ENCODE measurements around the gene NHERF1. TPM values are rescaled to one million over a fixed set of nuclear protein-coding genes. Genes with fewer than 3 reads are reported as not detected.

Gene NHERF1
- total and polyA plus RNA-seq, 2 of the 8 experiments (the other 6 are each of a cell fraction or from before 2014, with no cell fraction given): 92.9 to 99.2 TPM

GRCh38 chr17:74711058-74711824, 37.2 kb upstream of the NHERF1 start:
- no peak overlapping the region for H3K4me2 ChIP-seq (ENCODE audit: insufficient read depth in 1 of 2, low read depth in 2 of 2, low read length in 2 of 2)
- no peaks in the 10 kb centered on the region; a peak in 1 of 7 replicates for H3K27me3 ChIP-seq (replicated peaks in 1 of 4; ENCODE audit: control insufficient read depth in 3 of 4, extremely low read depth in 1 of 4, insufficient read depth in 3 of 4, low read length in 3 of 4)
- no peaks in the 10 kb centered on the region for H3K36me3 ChIP-seq (ENCODE audit: control insufficient read depth in 2 of 4, insufficient read depth in 4 of 4, low read length in 3 of 4)
- H3K4me3 ChIP-seq (ENCODE audit: extremely low read depth in 1 of 4, insufficient read depth in 2 of 4, low read depth in 3 of 4, low read length in 4 of 4): no peak overlapping the region
- no peaks in the 10 kb centered on the region for H3K79me1 ChIP-seq (ENCODE audit: low read depth, low read length)
- H2BK5ac ChIP-seq (ENCODE audit: low read depth, low read length): no peak overlapping the region
- no peak overlapping the region for H2BK15ac ChIP-seq (ENCODE audit: low read length)
- H3K23ac ChIP-seq (ENCODE audit: insufficient read length): no peak overlapping the region
- CTCF ChIA-PET (ENCODE audit: partially characterized antibody): interaction anchor here (0.8 to 1.6 kb wide), 2 partner anchors 24 to 54 kb away, joined by 3 to 4 read pairs; no protein-coding TSS in a partner anchor
- no peak overlapping the region for H3K18ac ChIP-seq (ENCODE audit: extremely low read depth, low read length)
- 90% methylated on average over 12 of the region's 12 CpGs; no CpG with 5 or more reads in 1 of the 2 experiments for WGBS, 2 experiments (ENCODE audit: extremely low coverage in 1 of 2, insufficient coverage in 1 of 2, insufficient read length in 1 of 2, insufficient replicate concordance in 2 of 2, low coverage in 1 of 2, low lambda C conversion rate in 2 of 2, missing lambda C conversion rate in 1 of 2)
- TF ChIP-seq, protein P1, sequence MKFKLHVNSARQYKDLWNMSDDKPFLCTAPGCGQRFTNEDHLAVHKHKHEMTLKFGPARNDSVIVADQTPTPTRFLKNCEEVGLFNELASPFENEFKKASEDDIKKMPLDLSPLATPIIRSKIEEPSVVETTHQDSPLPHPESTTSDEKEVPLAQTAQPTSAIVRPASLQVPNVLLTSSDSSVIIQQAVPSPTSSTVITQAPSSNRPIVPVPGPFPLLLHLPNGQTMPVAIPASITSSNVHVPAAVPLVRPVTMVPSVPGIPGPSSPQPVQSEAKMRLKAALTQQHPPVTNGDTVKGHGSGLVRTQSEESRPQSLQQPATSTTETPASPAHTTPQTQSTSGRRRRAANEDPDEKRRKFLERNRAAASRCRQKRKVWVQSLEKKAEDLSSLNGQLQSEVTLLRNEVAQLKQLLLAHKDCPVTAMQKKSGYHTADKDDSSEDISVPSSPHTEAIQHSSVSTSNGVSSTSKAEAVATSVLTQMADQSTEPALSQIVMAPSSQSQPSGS (IDR thresholded peaks at IDR 0.05; ENCODE audit: low read length): no peak
- TF ChIP-seq MAX (IDR thresholded peaks at IDR 0.05): no peak
- TF ChIP-seq GTF2F1 (IDR thresholded peaks at IDR 0.05; ENCODE audit: borderline replicate concordance, low read depth, low read length): no peak
- no peak overlapping the region for H3K4ac ChIP-seq (replicated peaks; ENCODE audit: insufficient read length, low read depth, low read length)
- no peak overlapping the region for H3K9ac ChIP-seq (replicated peaks in 1 of 4; ENCODE audit: extremely low read depth in 1 of 4, low read depth in 3 of 4, low read length in 3 of 4)
- no peak overlapping the region for H2BK120ac ChIP-seq (replicated peaks; ENCODE audit: low read depth, low read length)
- no peak for FAIRE-seq
- H4K20me1 ChIP-seq (replicated peaks in 1 of 2; ENCODE audit: control insufficient read depth in 1 of 2, insufficient read depth in 2 of 2, low read length in 2 of 2): no peaks in the 10 kb centered on the region
- no peak overlapping the region for H2BK12ac ChIP-seq (ENCODE audit: low read depth, low read length)
- H2AFZ ChIP-seq (ENCODE audit: low read length): no peak overlapping the region
- H3K9me3 ChIP-seq (ENCODE audit: insufficient read depth in 2 of 2, low read depth in 1 of 2, low read length in 1 of 2): no peaks in the 10 kb centered on the region
- H3K23me2 ChIP-seq (ENCODE audit: low read depth, low read length): no peaks in the 10 kb centered on the region
- DNase-seq (ENCODE audit: low read depth in 1 of 2, low spot score in 2 of 2): no peak
- no peaks in the 10 kb centered on the region for H3K4me1 ChIP-seq (replicated peaks in 1 of 4; ENCODE audit: control insufficient read depth in 3 of 4, insufficient read depth in 4 of 4, low read length in 3 of 4)
- no peaks in the 10 kb centered on the region for H3K79me2 ChIP-seq (ENCODE audit: control insufficient read depth in 1 of 2, insufficient read depth in 2 of 2, low read length in 2 of 2)
- H3K27ac ChIP-seq (ENCODE audit: low read depth, low read length): no peak overlapping the region
- no peak overlapping the region for H4K91ac ChIP-seq (replicated peaks; ENCODE audit: insufficient read length, low read length)
- H3K56ac ChIP-seq (replicated peaks; ENCODE audit: insufficient read length, low read depth, low read length): no peak overlapping the region
- POLR2A ChIA-PET (ENCODE audit: partially characterized antibody): no interaction called here
- H2AK5ac ChIP-seq (ENCODE audit: low read depth, low read length): peak overlapping the region; percentile 82; the same call in 1 of the 2 replicates
- H4K8ac ChIP-seq (ENCODE audit: extremely low read depth, insufficient read depth, low read length): no peak overlapping the region
- H3K14ac ChIP-seq (ENCODE audit: insufficient read length): no peak overlapping the region
- H4K5ac ChIP-seq (ENCODE audit: insufficient read length, low read depth, low read length): no peak overlapping the region
- no peak overlapping the region for H2BK20ac ChIP-seq (ENCODE audit: low read length)

All from H1 (cell line).